ENCODE data around the gene C2orf74.
"Not testable (repeated sequence)": the region's sequence is repeated elsewhere in the genome, so short reads cannot be mapped to it uniquely, and the experiment has no call there.

Gene C2orf74

DNA sequence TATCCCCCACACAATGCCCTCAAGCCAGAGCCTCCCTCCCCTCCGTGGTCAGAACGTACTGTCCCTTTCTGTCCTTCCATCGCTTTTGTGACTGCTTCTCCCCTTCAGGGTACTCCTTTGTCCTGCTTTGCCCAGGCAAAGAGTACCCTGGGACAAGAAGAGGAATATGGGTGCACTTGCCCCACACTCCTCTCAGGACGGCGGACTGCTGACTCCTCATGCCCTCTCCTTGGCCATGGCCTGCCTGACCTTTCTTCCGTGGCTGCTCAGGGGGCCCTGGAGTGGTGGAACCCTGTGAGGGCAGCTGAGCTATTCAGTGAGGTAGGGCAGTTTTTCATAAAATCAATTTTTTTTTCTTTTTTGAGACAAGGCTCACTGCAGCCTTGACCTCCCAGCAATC, 18.7 kb downstream of the C2orf74 start:
- H3K27ac ChIP-seq (ENCODE audit: low read depth, low read length), result no peak overlapping the region
- peaks cover 35 to 52% of the 10 kb centered on the region in 2 donors for H3K36me3 ChIP-seq (ENCODE audit: control insufficient read depth in 1 of 2, insufficient read depth in 2 of 2, low read length in 2 of 2)
- peak overlapping the region; percentile 4 to 21 for H3K4me3 ChIP-seq (ENCODE audit: low read depth in 1 of 2, low read length in 2 of 2)
- no peaks in the 10 kb centered on the region for H3K9me3 ChIP-seq (ENCODE audit: control insufficient read depth in 1 of 2, low read length in 2 of 2)
- H3K27me3 ChIP-seq (ENCODE audit: control insufficient read depth in 1 of 2, insufficient read depth in 2 of 2, low read length in 2 of 2), result no peaks in the 10 kb centered on the region
- peak overlapping the region in 1 of 2 donors; percentile 6 for H3K9ac ChIP-seq (ENCODE audit: low read depth in 1 of 2, low read length in 2 of 2)
- peaks cover 37 to 49% of the 10 kb centered on the region in 2 donors for H3K4me1 ChIP-seq (ENCODE audit: control insufficient read depth in 1 of 2, insufficient read depth in 2 of 2, low read length in 2 of 2)

DNA sequence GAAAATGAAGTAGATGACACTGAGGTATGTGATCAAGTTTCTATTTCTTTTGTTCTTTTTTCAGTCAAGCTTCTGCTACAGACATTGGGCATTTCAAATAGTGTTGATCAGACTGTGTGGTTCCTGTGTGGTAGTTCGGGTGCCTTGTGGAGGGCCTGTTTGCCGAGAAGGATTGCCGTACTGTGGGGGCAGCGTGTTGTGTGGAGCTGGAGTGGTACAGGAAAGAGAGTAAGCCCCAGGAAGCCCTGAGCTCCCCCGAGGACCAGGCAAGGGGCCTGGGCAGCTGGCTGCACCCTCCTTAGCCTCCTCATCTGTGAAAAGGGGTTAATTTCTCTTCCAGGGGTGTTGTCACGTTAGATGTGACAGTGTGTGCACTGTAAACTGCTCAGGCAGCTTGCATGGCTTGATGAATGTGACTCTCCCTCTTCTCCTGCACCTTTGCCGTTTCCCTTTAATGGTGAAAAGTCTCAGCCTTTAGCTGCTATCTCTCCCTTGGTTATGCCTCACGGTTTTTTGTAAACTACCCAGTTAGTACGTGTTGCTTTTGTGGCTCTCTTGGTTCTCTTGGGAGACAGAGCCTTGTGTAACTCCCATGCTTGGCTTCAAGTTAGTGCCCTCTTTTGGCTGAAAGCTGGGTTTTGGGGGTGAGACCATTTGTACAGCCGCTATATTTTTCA, 19.5 kb downstream of the C2orf74 start:
- peaks cover 41 to 60% of the 10 kb centered on the region in 2 donors for H3K36me3 ChIP-seq (ENCODE audit: control insufficient read depth in 1 of 2, insufficient read depth in 2 of 2, low read length in 2 of 2)
- H3K27ac ChIP-seq (ENCODE audit: low read depth, low read length), result no peak overlapping the region
- peak overlapping the region in 1 of 2 donors; percentile 17 for H3K9ac ChIP-seq (ENCODE audit: low read depth in 1 of 2, low read length in 2 of 2)
- H3K4me3 ChIP-seq (ENCODE audit: low read depth in 1 of 2, low read length in 2 of 2), result no peak overlapping the region
- H3K27me3 ChIP-seq (ENCODE audit: control insufficient read depth in 1 of 2, insufficient read depth in 2 of 2, low read length in 2 of 2), result no peaks in the 10 kb centered on the region
- H3K4me1 ChIP-seq (ENCODE audit: control insufficient read depth in 1 of 2, insufficient read depth in 2 of 2, low read length in 2 of 2), result peaks cover 37 to 43% of the 10 kb centered on the region in 2 donors
- H3K9me3 ChIP-seq (ENCODE audit: control insufficient read depth in 1 of 2, low read length in 2 of 2), result no peaks in the 10 kb centered on the region

DNA sequence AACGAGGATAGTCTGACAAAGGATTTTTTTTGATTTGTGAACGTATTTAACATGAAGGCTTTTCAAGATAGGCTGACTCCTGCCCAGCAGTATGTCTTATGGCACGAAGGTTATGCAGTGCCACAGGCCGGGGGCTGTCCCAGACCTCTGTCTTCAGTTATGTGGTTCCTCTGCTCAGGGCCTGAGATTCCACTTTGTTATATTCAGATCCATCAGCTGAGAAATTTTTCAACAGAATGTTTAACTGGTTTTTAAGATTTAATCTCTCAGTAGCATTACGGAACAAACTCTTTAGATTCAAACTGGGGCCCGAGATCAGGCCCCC, 20.0 kb downstream of the C2orf74 start:
- Histone ChIP-seq H3K4me3 (ENCODE audit: low read depth in 1 of 2, low read length in 2 of 2) (no peak overlapping the region), H3K9ac (ENCODE audit: low read depth in 1 of 2, low read length in 2 of 2) (no peak overlapping the region), H3K27me3 (ENCODE audit: control insufficient read depth in 1 of 2, insufficient read depth in 2 of 2, low read length in 2 of 2) (no peaks in the 10 kb centered on the region), H3K36me3 (ENCODE audit: control insufficient read depth in 1 of 2, insufficient read depth in 2 of 2, low read length in 2 of 2) (peaks cover 44 to 65% of the 10 kb centered on the region in 2 donors), H3K27ac (ENCODE audit: low read depth, low read length) (no peak overlapping the region), H3K4me1 (ENCODE audit: control insufficient read depth in 1 of 2, insufficient read depth in 2 of 2, low read length in 2 of 2) (peaks cover 37 to 39% of the 10 kb centered on the region in 2 donors), H3K9me3 (ENCODE audit: control insufficient read depth in 1 of 2, low read length in 2 of 2) (no peaks in the 10 kb centered on the region)

DNA sequence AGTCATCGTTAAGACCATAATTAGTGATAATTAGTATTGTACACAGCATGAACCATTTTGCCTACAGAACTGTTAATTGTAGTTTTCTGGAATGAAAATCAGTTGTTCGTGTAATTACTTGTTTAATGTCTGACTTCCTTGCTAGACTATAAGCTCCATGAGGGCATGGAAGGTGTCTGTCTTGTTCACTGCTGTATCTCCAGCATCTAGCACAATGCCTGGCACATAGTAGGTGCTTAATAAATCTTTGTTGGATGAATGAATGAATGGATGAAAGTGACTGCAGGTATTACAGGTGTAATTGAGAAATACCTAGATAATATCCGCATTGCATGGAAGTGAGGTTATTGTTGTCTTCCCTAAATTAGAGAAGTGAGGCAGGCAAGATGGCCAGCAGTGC, 21.8 kb downstream of the C2orf74 start:
- no peak overlapping the region for H3K4me3 ChIP-seq (ENCODE audit: low read depth in 1 of 2, low read length in 2 of 2)
- H3K36me3 ChIP-seq (ENCODE audit: control insufficient read depth in 1 of 2, insufficient read depth in 2 of 2, low read length in 2 of 2), result peaks cover 52 to 82% of the 10 kb centered on the region in 2 donors
- no peaks in the 10 kb centered on the region for H3K9me3 ChIP-seq (ENCODE audit: control insufficient read depth in 1 of 2, low read length in 2 of 2)
- no peaks in the 10 kb centered on the region for H3K27me3 ChIP-seq (ENCODE audit: control insufficient read depth in 1 of 2, insufficient read depth in 2 of 2, low read length in 2 of 2)
- no peak overlapping the region for H3K9ac ChIP-seq (ENCODE audit: low read depth in 1 of 2, low read length in 2 of 2)
- no peak overlapping the region for H3K27ac ChIP-seq (ENCODE audit: low read depth, low read length)
- peaks cover 30 to 31% of the 10 kb centered on the region in 2 donors for H3K4me1 ChIP-seq (ENCODE audit: control insufficient read depth in 1 of 2, insufficient read depth in 2 of 2, low read length in 2 of 2)

DNA sequence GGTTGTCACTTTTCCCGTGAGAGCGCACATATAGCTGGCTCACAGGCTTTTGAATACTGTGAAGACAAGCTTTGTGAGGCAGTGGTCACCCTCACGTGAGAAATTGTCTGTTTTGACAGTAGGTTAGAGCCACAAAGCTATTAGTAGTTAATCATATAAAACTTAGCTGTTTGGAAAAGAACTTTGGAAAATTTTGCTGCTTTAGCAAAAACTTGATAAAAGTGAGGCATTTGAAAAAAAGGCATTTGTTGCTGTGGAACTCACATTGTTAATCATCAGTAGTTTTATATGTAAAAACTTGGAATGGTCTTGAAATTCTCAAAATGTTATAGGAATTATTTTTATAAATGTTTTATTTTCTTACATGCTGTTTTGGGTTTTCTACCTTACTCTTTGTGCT, 22.3 kb downstream of the C2orf74 start:
- peaks cover 54 to 85% of the 10 kb centered on the region in 2 donors for H3K36me3 ChIP-seq (ENCODE audit: control insufficient read depth in 1 of 2, insufficient read depth in 2 of 2, low read length in 2 of 2)
- H3K9ac ChIP-seq (ENCODE audit: low read depth in 1 of 2, low read length in 2 of 2), result no peak overlapping the region
- H3K4me3 ChIP-seq (ENCODE audit: low read depth in 1 of 2, low read length in 2 of 2), result no peak overlapping the region
- H3K27me3 ChIP-seq (ENCODE audit: control insufficient read depth in 1 of 2, insufficient read depth in 2 of 2, low read length in 2 of 2), result no peaks in the 10 kb centered on the region
- H3K27ac ChIP-seq (ENCODE audit: low read depth, low read length), result no peak overlapping the region
- H3K4me1 ChIP-seq (ENCODE audit: control insufficient read depth in 1 of 2, insufficient read depth in 2 of 2, low read length in 2 of 2), result peaks cover 25 to 26% of the 10 kb centered on the region in 2 donors
- H3K9me3 ChIP-seq (ENCODE audit: control insufficient read depth in 1 of 2, low read length in 2 of 2), result no peaks in the 10 kb centered on the region

DNA sequence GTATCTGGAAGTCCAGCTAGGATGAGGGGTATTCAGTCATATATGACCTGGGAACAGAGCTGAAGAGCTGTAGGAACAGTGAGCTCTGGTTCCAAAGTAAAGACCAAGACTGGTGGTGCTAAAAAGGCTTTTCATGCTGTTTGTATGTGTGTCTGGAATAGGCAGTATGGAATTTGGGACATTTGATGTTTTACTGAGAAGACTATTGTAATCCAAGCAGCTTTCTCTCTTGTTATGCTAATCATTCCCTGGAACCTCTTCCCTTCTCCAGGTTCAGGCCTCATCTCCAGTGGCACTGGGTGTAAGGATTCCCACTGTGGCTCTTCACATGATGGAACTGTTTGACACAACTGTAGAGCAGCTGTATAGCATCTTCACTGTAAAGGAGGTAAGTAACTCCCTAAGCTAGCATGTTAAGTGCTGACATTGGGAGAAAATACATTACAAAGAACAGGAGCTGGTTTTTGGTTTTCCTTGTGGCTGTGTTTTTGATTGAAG, 23.3 kb downstream of the C2orf74 start:
- Histone ChIP-seq H3K27me3 (ENCODE audit: control insufficient read depth in 1 of 2, insufficient read depth in 2 of 2, low read length in 2 of 2) (no peaks in the 10 kb centered on the region), H3K36me3 (ENCODE audit: control insufficient read depth in 1 of 2, insufficient read depth in 2 of 2, low read length in 2 of 2) (peaks cover 62 to 92% of the 10 kb centered on the region in 2 donors), H3K4me3 (ENCODE audit: low read depth in 1 of 2, low read length in 2 of 2) (no peak overlapping the region), H3K9ac (ENCODE audit: low read depth in 1 of 2, low read length in 2 of 2) (no peak overlapping the region), H3K9me3 (ENCODE audit: control insufficient read depth in 1 of 2, low read length in 2 of 2) (no peaks in the 10 kb centered on the region), H3K4me1 (ENCODE audit: control insufficient read depth in 1 of 2, insufficient read depth in 2 of 2, low read length in 2 of 2) (peaks cover 15 to 16% of the 10 kb centered on the region in 2 donors), H3K27ac (ENCODE audit: low read depth, low read length) (no peak overlapping the region)

DNA sequence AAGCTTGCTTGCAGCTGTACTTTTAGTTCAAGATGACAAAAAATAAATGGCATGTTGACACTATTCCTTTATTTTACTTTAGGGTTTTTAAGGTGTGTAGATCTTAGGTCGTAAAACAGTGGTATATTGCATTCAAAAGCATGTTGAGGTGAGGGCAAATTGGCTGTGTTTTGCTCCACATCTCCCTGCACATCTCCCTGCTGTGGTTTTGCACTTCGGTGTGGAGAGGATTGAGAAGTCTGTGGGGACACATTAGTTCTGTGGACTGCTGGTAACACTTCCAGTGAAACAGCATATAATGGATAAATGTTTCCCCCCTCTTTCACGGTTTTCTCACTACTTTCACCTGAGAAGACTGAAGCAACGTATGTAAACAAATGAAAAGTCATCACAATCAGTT, 25.1 kb downstream of the C2orf74 start:
- Histone ChIP-seq H3K9ac (ENCODE audit: low read depth in 1 of 2, low read length in 2 of 2) (no peak overlapping the region), H3K36me3 (ENCODE audit: control insufficient read depth in 1 of 2, insufficient read depth in 2 of 2, low read length in 2 of 2) (peaks cover 56 to 89% of the 10 kb centered on the region in 2 donors), H3K9me3 (ENCODE audit: control insufficient read depth in 1 of 2, low read length in 2 of 2) (no peaks in the 10 kb centered on the region), H3K4me3 (ENCODE audit: low read depth in 1 of 2, low read length in 2 of 2) (no peak overlapping the region), H3K27ac (ENCODE audit: low read depth, low read length) (no peak overlapping the region), H3K27me3 (ENCODE audit: control insufficient read depth in 1 of 2, insufficient read depth in 2 of 2, low read length in 2 of 2) (no peaks in the 10 kb centered on the region), H3K4me1 (ENCODE audit: control insufficient read depth in 1 of 2, insufficient read depth in 2 of 2, low read length in 2 of 2) (peaks cover 0 to under 1% of the 10 kb centered on the region in 2 donors)

DNA sequence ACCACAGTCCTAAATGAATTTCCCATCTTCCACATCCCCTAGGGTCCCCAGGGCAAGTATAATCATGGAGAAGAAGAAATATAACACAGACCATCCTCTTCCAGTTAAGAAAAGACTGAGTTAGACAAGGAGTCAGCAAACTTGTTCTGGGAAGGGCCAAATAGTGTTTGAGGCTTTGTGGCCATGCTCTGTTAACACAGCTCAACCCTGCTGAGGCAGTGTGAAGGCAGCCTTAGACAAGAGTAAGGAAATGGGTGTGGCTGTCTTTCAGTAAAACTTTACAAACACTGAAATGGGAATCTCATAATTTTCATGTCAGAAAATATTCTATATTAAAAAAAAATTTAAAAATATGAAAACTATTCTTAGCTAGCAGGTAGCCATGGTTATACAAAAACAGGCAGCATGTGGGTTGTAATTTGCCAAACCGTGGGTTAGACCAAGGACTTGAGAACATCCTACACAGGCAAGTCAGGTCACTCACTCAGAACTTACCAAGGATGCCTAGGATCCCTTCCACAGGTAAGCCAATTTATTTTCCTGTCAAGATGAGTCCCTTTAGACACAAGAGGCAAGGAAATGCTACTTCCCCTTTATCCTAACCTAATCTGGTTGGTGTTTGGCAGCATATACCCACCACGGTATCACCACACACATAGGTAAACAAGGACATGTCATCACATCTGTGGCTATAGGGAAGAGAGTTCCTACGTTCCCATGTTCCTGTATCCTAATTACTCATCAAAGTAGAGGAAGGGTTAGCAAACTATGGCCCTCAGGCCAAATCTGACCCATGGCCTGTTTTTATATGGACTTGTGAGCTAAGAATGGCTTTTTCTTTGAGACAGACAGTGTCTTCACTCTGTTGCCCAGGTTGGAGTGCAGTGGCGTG, 31.9 kb downstream of the C2orf74 start:
- no peak overlapping the region for H3K9ac ChIP-seq (ENCODE audit: low read depth in 1 of 2, low read length in 2 of 2)
- peaks cover 12 to 40% of the 10 kb centered on the region in 2 donors for H3K36me3 ChIP-seq (ENCODE audit: control insufficient read depth in 1 of 2, insufficient read depth in 2 of 2, low read length in 2 of 2)
- H3K27me3 ChIP-seq (ENCODE audit: control insufficient read depth in 1 of 2, insufficient read depth in 2 of 2, low read length in 2 of 2), result no peaks in the 10 kb centered on the region
- no peak overlapping the region for H3K27ac ChIP-seq (ENCODE audit: low read depth, low read length)
- no peaks in the 10 kb centered on the region for H3K9me3 ChIP-seq (ENCODE audit: control insufficient read depth in 1 of 2, low read length in 2 of 2)
- no peak overlapping the region for H3K4me3 ChIP-seq (ENCODE audit: low read depth in 1 of 2, low read length in 2 of 2)
- peaks cover 0 to 4% of the 10 kb centered on the region in 2 donors for H3K4me1 ChIP-seq (ENCODE audit: control insufficient read depth in 1 of 2, insufficient read depth in 2 of 2, low read length in 2 of 2)

DNA sequence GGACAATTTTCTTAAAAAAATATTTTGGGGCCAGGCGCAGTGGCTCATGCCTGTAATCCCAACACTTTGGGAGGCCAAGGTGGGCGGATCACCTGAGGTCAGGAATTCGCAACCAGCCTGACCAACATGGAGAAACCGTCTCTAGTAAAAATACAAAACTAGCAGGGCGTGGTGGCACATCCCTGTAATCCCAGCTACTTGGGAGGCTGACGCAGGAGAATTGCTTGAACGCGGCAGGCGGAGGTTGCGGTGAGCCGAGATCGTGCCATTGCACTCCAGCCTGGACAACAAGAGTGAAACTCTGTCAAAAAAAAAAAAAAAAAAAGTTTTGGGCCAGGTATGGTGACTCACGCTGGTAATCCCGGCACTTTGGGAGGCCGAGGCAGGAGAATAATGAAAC, 32.7 kb downstream of the C2orf74 start:
- peaks cover 9 to 35% of the 10 kb centered on the region in 2 donors for H3K36me3 ChIP-seq (ENCODE audit: control insufficient read depth in 1 of 2, insufficient read depth in 2 of 2, low read length in 2 of 2)
- H3K9me3 ChIP-seq (ENCODE audit: control insufficient read depth in 1 of 2, low read length in 2 of 2); H3K27me3 ChIP-seq (ENCODE audit: control insufficient read depth in 1 of 2, insufficient read depth in 2 of 2, low read length in 2 of 2); H3K27ac ChIP-seq (ENCODE audit: low read depth, low read length); H3K9ac ChIP-seq (ENCODE audit: low read depth in 1 of 2, low read length in 2 of 2); H3K4me3 ChIP-seq (ENCODE audit: low read depth in 1 of 2, low read length in 2 of 2); H3K4me1 ChIP-seq (ENCODE audit: control insufficient read depth in 1 of 2, insufficient read depth in 2 of 2, low read length in 2 of 2): not testable (repeated sequence)

DNA sequence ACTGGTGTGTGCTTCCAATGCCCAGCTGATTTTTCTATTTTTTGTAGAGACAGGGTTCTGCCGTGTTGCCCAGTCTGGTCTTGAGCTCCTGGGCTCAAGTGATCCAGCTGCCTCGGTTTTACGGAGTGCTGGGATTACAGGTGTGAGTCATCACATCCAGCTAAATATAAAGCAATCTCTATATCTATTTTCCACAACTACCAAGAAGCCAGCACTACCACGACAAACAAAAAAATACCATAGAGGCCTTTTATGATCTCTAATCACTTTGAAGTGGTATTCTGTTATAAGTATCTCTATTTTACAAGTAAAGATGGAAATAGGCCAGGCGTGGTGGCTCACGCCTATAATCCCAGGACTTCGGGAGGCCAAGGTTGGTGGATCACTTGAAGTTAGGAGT, 34.7 kb downstream of the C2orf74 start:
- Histone ChIP-seq H3K27ac (ENCODE audit: low read depth, low read length) (no peak overlapping the region), H3K36me3 (ENCODE audit: control insufficient read depth in 1 of 2, insufficient read depth in 2 of 2, low read length in 2 of 2) (peaks cover 0 to 26% of the 10 kb centered on the region in 2 donors), H3K9ac (ENCODE audit: low read depth in 1 of 2, low read length in 2 of 2) (no peak overlapping the region), H3K4me3 (ENCODE audit: low read depth in 1 of 2, low read length in 2 of 2) (no peak overlapping the region), H3K4me1 (ENCODE audit: control insufficient read depth in 1 of 2, insufficient read depth in 2 of 2, low read length in 2 of 2) (peaks cover 0 to 4% of the 10 kb centered on the region in 2 donors), H3K9me3 (ENCODE audit: control insufficient read depth in 1 of 2, low read length in 2 of 2) (no peaks in the 10 kb centered on the region), H3K27me3 (ENCODE audit: control insufficient read depth in 1 of 2, insufficient read depth in 2 of 2, low read length in 2 of 2) (no peaks in the 10 kb centered on the region)

All from duodenal mucosa (tissue), 2 donors.